ENCODE results near the gene MPO.
A peak's percentile ranks its signal among the peaks of the same experiment; 100 is the strongest.

- TF ChIP-seq CTCF (IDR thresholded peaks at IDR 0.05 in 2 of 3, conservative IDR thresholded peaks at IDR 0.05 in 1 of 3; ENCODE audit: borderline replicate concordance in 1 of 3, insufficient read depth in 1 of 3, low read depth in 2 of 3, low read length in 2 of 3) (peak; percentile 97 to 99 (median 99)), ZNF274 (IDR thresholded peaks at IDR 0.05; ENCODE audit: low read depth, low read length) (no peak), MAX (IDR thresholded peaks at IDR 0.05) (no peak; the same call in 1 of the 2 replicates), POLR2A (IDR thresholded peaks at IDR 0.05; ENCODE audit: borderline replicate concordance, extremely low read depth, insufficient read depth, insufficient read length) (no peak), ZBTB33 (IDR thresholded peaks at IDR 0.05; ENCODE audit: extremely low read depth, insufficient replicate concordance, low read length) (no peak), YY1 (IDR thresholded peaks at IDR 0.05; ENCODE audit: extremely low read depth, insufficient replicate concordance, low read depth, low read length) (no peak), JUND (IDR thresholded peaks at IDR 0.05) (no peak), CEBPB (IDR thresholded peaks at IDR 0.05; ENCODE audit: low read depth) (no peak)
Measured at GRCh38 chr17:58317421-58318064, 36.8 kb upstream of the MPO start.
